A673 (cell line): ENCODE data around the gene LCA5.

ENCODE experiments used
- CTCF ChIP-seq: fragments of 300-800, 200-600 bp; sonication (generic); conservative IDR thresholded peaks from 2 replicates; pipeline ENCODE4 v1.5.1; 2017; ENCODE audit warnings: low read depth, mild to moderate bottlenecking, antibody characterized with exemption, low read length, moderate library complexity, mixed read lengths
- EZH2 ChIP-seq: fragments of 200-600 bp; sonication (generic); IDR thresholded peaks from 2 replicates; pipeline ENCODE4 v1.6.1; 2017; ENCODE audit warnings: borderline replicate concordance, low read depth, mild to moderate bottlenecking, mixed read lengths, antibody characterized with exemption, low read length; ENCODE audit not compliant: poor library complexity, severe bottlenecking

GRCh38 chr6:79506251-79506650 lies 31.0 kb downstream of the LCA5 start:
- TF ChIP-seq CTCF: no peak
- no peak for TF ChIP-seq EZH2
